Naive B cell (primary cell): ENCODE data around the gene SDK1. TPM values are rescaled to one million over a fixed set of nuclear protein-coding genes. Genes with fewer than 3 reads are reported as not detected.

Experiments used
- ATAC-seq, 2 donors: fragments of 150-1000 bp; cut with Tn5 transposase; 2 replicates each; pipeline ENCODE4 v1.10.0; 2021; ENCODE audit warnings: low read depth in 2 of 2, mild to moderate bottlenecking in 2 of 2, moderate library complexity in 2 of 2
- DNase-seq: peaks from one replicate; pipeline ENCODE4 v3.0.0; 2022
- H3K27ac Mint-ChIP-seq, 6 donors: one replicate each; pipeline ENCODE4 v1.8.0; 2020 to 2022; ENCODE audit warnings: mild to moderate bottlenecking in 6 of 6, mixed read lengths in 6 of 6, moderate library complexity in 5 of 6, inconsistent platforms in 2 of 6
- H3K27me3 Mint-ChIP-seq, 3 donors: one replicate each; pipeline ENCODE4 v1.8.0; 2021 to 2022; ENCODE audit warnings: mixed read lengths in 3 of 3, mild to moderate bottlenecking in 1 of 3
- H3K36me3 Mint-ChIP-seq, 2 donors: one replicate each; pipeline ENCODE4 v1.8.0; 2020 to 2022; ENCODE audit warnings: mixed read lengths in 2 of 2, inconsistent platforms in 1 of 2, mild to moderate bottlenecking in 1 of 2
- H3K4me1 Mint-ChIP-seq, 3 donors: one replicate each; pipeline ENCODE4 v1.8.0; 2020 to 2022; ENCODE audit warnings: mixed read lengths in 3 of 3, inconsistent platforms in 1 of 3, mild to moderate bottlenecking in 1 of 3, moderate library complexity in 1 of 3
- H3K4me3 Mint-ChIP-seq, 8 donors: one replicate each; pipeline ENCODE4 v1.8.0; 2020 to 2022; ENCODE audit warnings: mild to moderate bottlenecking in 8 of 8, mixed read lengths in 8 of 8, moderate library complexity in 8 of 8, inconsistent platforms in 2 of 8
- H3K9me3 Mint-ChIP-seq, 7 donors: one replicate each; pipeline ENCODE4 v1.8.0; 2020 to 2022; ENCODE audit warnings: mixed read lengths in 7 of 7, mild to moderate bottlenecking in 5 of 7, inconsistent platforms in 2 of 7, moderate library complexity in 1 of 7
- polyA plus RNA-seq, 6 donors: library from polyadenylated mRNA; unstranded; fragments of 300-500 nt; fragmentation: Illumina TruSeq; gene quantifications; one replicate each; pipeline ENCODE4 v1.2.3, GENCODE V29; 2021; ENCODE audit warnings: low read depth in 6 of 6

SDK1 gene
- polyA plus RNA-seq = under 1 TPM in 4 of 6 donors, not detected in 2; 0.15 to 0.60 (median 0.38) TPM

- H3K4me1 Mint-ChIP-seq = peaks cover 14 to 15% (median 14%) of the 10 kb centered on the region in 3 donors
- peak within 1 kb of the TSS; percentile 75 to 95 (median 88) for H3K4me3 Mint-ChIP-seq
- H3K27me3 Mint-ChIP-seq = peaks cover 35 to 45% (median 44%) of the 10 kb centered on the region in 3 donors
- no peaks in the 10 kb centered on the region for H3K36me3 Mint-ChIP-seq
- H3K9me3 Mint-ChIP-seq = peaks cover 0 to 6% (median 0%) of the 10 kb centered on the region in 7 donors
- DNase-seq (peak; percentile 93), ATAC-seq (peak; percentile 88)
- H3K27ac Mint-ChIP-seq = peak within 1 kb of the TSS in 4 of 6 donors; percentile 6 to 91 (median 66)
Measured at GRCh38 chr7:3300651-3301448, at the start of gene SDK1. Gene SDK1 (plus strand): TSS chr7:3301252. CDS start chr7:3301587, 335 bp downstream.

DNA sequence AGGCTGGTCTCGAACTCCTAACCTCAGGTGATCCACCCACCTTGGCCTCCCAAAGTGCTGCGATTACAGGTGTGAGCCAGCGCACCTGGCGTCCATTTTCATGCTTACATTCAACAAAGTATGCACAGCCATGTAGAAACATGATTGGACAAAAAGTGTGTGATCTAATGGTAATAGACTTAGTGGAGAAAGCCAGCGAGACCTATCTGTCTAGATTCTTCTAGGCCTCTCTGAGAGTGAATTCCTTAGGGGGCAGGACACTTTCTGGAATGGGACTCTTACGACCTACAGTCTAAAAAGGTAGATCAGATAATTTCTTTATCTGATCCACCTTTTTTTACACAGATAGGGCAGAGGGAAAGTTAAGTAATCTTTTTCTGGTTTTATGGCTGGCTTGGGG lies 46.3 kb upstream of the SDK1 start:
- ATAC-seq = no peak

DNA sequence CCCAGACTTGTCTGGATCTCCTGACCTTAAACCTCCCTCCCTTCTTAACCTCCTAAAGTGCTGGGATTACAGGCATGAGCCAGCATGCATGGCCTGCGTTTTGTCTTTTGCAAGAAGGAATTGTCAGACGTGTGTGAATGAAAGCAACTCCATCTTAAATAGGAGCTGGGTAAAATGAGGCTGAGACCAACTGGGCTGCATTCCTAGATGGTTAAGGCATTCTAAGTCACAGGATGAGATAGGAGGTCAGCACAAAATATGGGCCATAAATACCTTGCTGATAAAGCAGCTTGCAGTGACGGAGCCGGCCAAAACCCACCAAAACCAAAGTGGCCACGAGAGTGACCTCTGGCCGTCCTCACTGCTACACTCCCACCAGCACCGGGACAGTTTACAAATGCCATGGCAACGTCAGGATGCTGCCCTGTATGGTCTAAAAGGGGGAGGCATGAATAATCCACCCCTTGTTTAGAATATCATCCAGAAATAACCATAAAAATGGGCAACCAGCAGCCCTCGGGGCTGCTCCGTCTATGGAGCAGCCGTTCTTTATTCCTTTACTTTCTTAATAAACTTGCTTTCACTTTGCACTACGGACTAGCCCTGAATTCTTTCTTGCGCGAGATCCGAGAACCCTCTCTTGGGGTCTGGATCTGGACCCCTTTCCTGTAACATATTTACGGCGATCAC lies 41.2 kb upstream of the SDK1 start:
- DNase-seq (no peak), ATAC-seq (no peak)
- peaks cover 31 to 60% (median 44%) of the 10 kb centered on the region in 3 donors for H3K27me3 Mint-ChIP-seq
- peaks cover 0 to 3% (median 0%) of the 10 kb centered on the region in 7 donors for H3K9me3 Mint-ChIP-seq
- no peaks in the 10 kb centered on the region for H3K4me1 Mint-ChIP-seq
- no peak overlapping the region for H3K27ac Mint-ChIP-seq
- H3K36me3 Mint-ChIP-seq = no peaks in the 10 kb centered on the region
- H3K4me3 Mint-ChIP-seq = peak overlapping the region in 4 of 8 donors; percentile 4 to 67 (median 39)

More for the DNA sequence above, 46.3 kb upstream of the SDK1 start:
- H3K36me3 Mint-ChIP-seq = no peaks in the 10 kb centered on the region
- no peak overlapping the region for H3K27ac Mint-ChIP-seq
- no peaks in the 10 kb centered on the region for H3K4me1 Mint-ChIP-seq
- DNase-seq = no peak
- H3K4me3 Mint-ChIP-seq = no peak overlapping the region
- H3K9me3 Mint-ChIP-seq = peaks cover 0 to 7% (median 0%) of the 10 kb centered on the region in 7 donors
- H3K27me3 Mint-ChIP-seq = peaks cover 18 to 34% (median 21%) of the 10 kb centered on the region in 3 donors

- DNase-seq (no peak), ATAC-seq (no peak)
- Mint-ChIP-seq H3K4me3 (peak overlapping the region in 4 of 8 donors; percentile 4 to 67 (median 39)), H3K36me3 (no peaks in the 10 kb centered on the region), H3K9me3 (peaks cover 0 to 3% (median 0%) of the 10 kb centered on the region in 7 donors), H3K27me3 (peaks cover 33 to 56% (median 48%) of the 10 kb centered on the region in 3 donors), H3K27ac (no peak overlapping the region), H3K4me1 (no peaks in the 10 kb centered on the region)
Measured at GRCh38 chr7:3260401-3260715, 40.7 kb upstream of the SDK1 start.

DNA sequence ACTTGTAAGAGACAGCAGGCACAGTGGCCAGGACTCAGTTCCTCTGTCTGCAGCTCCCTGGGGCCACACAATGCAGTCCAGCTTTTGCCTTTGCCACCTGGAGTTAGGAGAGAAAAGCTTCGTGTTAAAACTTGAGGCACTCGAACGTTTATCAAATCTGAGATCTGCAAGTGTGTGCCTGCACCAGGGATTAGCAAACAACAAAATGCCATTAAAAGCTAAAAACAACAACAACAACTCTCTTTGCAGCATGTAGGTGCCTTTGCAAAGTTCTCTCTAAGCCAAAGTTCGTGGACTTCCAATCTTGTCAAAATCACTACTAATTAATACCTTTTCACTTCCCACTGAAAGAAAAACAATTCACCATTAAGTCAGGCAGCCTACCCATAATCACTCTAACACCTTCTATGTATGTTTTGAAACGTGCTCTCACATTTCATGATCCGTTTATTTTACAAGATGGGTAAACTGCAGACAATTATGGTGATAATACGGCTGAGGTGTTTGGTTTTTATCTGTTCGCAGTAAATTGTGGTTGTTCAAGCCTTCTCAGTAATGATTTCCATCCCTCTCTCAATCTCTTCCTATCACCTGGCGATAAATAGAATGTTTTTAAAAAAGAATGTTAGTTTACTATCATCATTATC lies 36.2 kb upstream of the SDK1 start:
- Mint-ChIP-seq H3K9me3 (no peaks in the 10 kb centered on the region), H3K4me3 (no peak overlapping the region), H3K36me3 (no peaks in the 10 kb centered on the region), H3K4me1 (no peaks in the 10 kb centered on the region), H3K27ac (no peak overlapping the region), H3K27me3 (peaks cover 25 to 39% (median 26%) of the 10 kb centered on the region in 3 donors)
- ATAC-seq (no peak), DNase-seq (no peak)

GRCh38 chr7:3265388-3265787 lies 35.7 kb upstream of the SDK1 start:
- Mint-ChIP-seq H3K9me3 (no peaks in the 10 kb centered on the region), H3K36me3 (no peaks in the 10 kb centered on the region), H3K4me1 (no peaks in the 10 kb centered on the region), H3K27me3 (peaks cover 19 to 33% (median 20%) of the 10 kb centered on the region in 3 donors), H3K4me3 (no peak overlapping the region), H3K27ac (no peak overlapping the region)
- DNase-seq (no peak), ATAC-seq (no peak)

GRCh38 chr7:3266240-3266639 lies 34.8 kb upstream of the SDK1 start:
- Mint-ChIP-seq H3K4me1 (no peaks in the 10 kb centered on the region), H3K27ac (no peak overlapping the region), H3K36me3 (no peaks in the 10 kb centered on the region), H3K27me3 (peaks cover 16 to 27% (median 16%) of the 10 kb centered on the region in 3 donors), H3K4me3 (no peak overlapping the region), H3K9me3 (no peaks in the 10 kb centered on the region)
- no peak for DNase-seq
- ATAC-seq = no peak

- Mint-ChIP-seq H3K9me3 (no peaks in the 10 kb centered on the region), H3K27ac (no peak overlapping the region), H3K27me3 (peaks cover 5 to 25% (median 13%) of the 10 kb centered on the region in 3 donors), H3K4me3 (no peak overlapping the region), H3K36me3 (no peaks in the 10 kb centered on the region), H3K4me1 (no peaks in the 10 kb centered on the region)
- DNase-seq (no peak), ATAC-seq (no peak)
Measured at GRCh38 chr7:3267966-3268690, 32.9 kb upstream of the SDK1 start.

GRCh38 chr7:3270362-3270761 lies 30.7 kb upstream of the SDK1 start:
- Mint-ChIP-seq H3K4me1 (no peaks in the 10 kb centered on the region), H3K27me3 (peaks cover 0 to 13% (median 4%) of the 10 kb centered on the region in 3 donors), H3K4me3 (no peak overlapping the region), H3K27ac (no peak overlapping the region), H3K36me3 (no peaks in the 10 kb centered on the region), H3K9me3 (no peaks in the 10 kb centered on the region)
- DNase-seq (no peak), ATAC-seq (no peak)

GRCh38 chr7:3271298-3271697 lies 29.8 kb upstream of the SDK1 start:
- Mint-ChIP-seq H3K9me3 (no peaks in the 10 kb centered on the region), H3K4me1 (no peaks in the 10 kb centered on the region), H3K27ac (no peak overlapping the region), H3K27me3 (peaks cover 0 to 13% (median 8%) of the 10 kb centered on the region in 3 donors), H3K4me3 (no peak overlapping the region), H3K36me3 (no peaks in the 10 kb centered on the region)
- DNase-seq (no peak), ATAC-seq (no peak)

- Mint-ChIP-seq H3K4me3 (no peak overlapping the region), H3K27me3 (peaks cover 0 to 11% (median 11%) of the 10 kb centered on the region in 3 donors), H3K9me3 (peaks cover 0 to 5% (median 0%) of the 10 kb centered on the region in 7 donors), H3K27ac (no peak overlapping the region), H3K36me3 (no peaks in the 10 kb centered on the region), H3K4me1 (no peaks in the 10 kb centered on the region)
- ATAC-seq = no peak
- no peak for DNase-seq
Measured at GRCh38 chr7:3272691-3273141, 28.3 kb upstream of the SDK1 start.

DNA sequence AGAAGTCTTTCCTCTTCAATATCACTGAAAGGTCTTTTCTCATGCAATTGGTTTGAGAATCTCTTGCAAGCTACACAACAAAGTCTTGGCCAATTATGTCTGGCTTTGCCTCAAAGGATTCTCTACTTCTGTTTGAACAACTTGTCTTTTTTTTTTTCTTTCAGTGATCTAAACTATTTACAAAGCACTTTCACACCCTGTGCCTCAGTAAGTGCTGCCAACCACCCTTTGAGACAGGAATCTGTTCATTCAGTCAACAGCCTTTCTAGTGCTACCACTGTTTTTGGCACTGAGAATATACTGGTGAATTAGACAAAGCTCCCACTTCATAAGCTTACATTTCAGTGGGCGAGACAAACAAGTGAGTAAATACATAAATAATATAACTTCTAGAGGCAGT lies 26.9 kb upstream of the SDK1 start:
- Mint-ChIP-seq H3K27ac (no peak overlapping the region), H3K4me1 (no peaks in the 10 kb centered on the region), H3K36me3 (no peaks in the 10 kb centered on the region), H3K9me3 (peaks cover 0 to 11% (median 0%) of the 10 kb centered on the region in 7 donors), H3K27me3 (peaks cover 6 to 16% (median 15%) of the 10 kb centered on the region in 3 donors), H3K4me3 (no peak overlapping the region)
- no peak for ATAC-seq
- no peak for DNase-seq
